NCI-H748 treated with DMSO at 0.1 percent for 48 hours (cell line): ENCODE measurements around the gene LYL1.
"Not testable (repeated sequence)": the region's sequence is repeated elsewhere in the genome, so short reads cannot be mapped to it uniquely, and the experiment has no call there.

Experiments
- DNase-seq: peaks from one replicate; lab custom pipeline; 2025; lab: John Stamatoyannopoulos, UW

The LYL1 gene

DNA sequence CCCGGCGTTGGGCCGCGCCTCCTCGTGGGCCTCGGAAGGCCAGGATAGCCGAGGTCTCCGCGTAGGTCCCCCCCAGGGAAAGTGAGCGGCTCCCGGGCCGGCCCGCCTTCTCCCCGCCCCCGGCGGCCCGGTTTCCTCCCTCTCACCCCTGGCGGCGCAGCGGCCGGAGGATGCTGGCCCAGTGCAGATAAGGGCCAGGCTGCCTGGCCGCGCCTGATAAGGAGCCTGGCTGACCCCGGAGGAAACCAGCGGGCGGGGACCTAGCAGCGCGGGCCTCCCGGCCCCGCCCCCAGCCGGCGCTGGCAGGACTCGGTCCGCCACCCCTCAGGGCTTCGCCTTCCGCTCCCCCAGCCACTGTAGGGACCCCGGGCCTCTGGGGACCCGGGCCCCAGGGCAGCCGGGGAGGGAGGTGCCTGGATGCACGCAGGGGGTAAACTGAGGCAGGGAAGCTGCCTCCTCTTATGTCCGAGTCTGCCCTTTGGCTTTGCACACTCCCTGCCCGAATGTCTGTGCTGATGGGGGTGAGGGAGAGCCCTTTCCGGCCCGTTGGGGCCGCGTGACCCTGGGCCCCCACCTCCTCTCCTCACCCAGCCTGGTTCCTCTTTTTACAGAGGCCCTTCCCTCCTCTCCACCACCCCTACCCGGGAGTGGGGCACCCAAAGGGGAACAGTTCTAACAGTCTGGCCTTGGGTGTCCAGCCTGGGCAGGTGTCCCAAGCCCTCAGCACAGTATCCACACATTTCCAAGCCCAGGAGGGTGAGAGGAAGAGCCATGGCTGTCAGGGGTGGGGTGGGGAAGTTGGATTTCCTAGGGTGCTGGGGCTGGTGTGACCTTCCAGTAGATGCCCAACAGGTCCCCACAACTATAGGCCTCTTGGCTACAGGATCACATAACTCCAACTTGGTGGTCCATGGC is at the start of gene LYL1:
Gene LYL1 (minus strand): TSS at position 193 of the 915 bp plus-strand sequence. CDS start 1,687 bp downstream, outside the sequence.
- no peak for DNase-seq

- DNase-seq = peak; percentile 89
These were observed 49.1 kb upstream of the LYL1 start for GRCh38 chr19:13151605-13152355.

- no peak for DNase-seq
These were observed 48.4 kb upstream of the LYL1 start for GRCh38 chr19:13150931-13151604.

DNA sequence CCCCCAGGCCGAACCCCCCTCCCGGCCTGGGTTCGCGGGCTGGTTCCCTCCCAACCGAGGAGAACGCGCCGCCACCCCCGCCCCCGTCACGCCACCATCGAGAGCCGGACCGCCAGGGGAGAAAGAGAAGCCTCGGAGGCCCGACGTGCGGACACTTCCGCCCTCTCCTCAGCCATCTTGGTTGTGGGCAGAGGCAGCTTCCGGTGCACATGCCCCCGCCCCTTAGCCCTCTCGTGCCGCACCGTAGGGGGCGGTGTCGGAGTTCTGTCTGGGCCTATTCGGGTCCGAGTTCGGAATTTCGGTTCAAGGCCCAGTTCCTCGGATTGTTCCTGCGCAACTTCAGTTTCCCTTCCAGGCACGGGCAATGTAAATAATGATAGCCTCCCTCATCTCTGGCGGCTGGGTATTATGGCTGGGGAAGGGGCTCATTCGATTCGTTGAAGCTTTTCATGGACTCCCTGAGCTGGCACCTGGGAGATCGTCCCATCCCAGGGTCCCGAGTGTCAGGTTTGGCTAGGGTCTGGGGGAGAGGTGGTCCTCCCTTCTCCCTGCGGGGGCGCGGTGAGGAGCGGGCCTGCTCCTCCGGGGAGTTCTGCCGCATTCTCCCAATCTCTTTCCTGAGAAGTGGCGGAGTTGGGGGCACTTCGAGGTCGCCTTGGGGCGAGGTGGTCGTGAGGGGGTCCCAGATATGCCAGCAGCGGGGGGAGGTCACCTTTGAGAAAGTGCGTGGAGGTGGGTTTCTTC is 47.7 kb upstream of the LYL1 start, which contains the start of the genes IER2 and STX10:
Gene IER2 (plus strand): TSS at position 225 of the 744 bp plus-strand sequence. CDS start 2,776 bp downstream, outside the sequence.
Gene STX10 (minus strand): TSS at position 189 of the 744 bp plus-strand sequence. CDS start 202 bp downstream, outside the sequence.
- DNase-seq = peak; percentile 53

- no peak for DNase-seq
These were observed 47.0 kb upstream of the LYL1 start for GRCh38 chr19:13149628-13150186.

GRCh38 chr19:13149173-13149627 is 46.5 kb upstream of the LYL1 start:
- not testable (repeated sequence) for DNase-seq

DNA sequence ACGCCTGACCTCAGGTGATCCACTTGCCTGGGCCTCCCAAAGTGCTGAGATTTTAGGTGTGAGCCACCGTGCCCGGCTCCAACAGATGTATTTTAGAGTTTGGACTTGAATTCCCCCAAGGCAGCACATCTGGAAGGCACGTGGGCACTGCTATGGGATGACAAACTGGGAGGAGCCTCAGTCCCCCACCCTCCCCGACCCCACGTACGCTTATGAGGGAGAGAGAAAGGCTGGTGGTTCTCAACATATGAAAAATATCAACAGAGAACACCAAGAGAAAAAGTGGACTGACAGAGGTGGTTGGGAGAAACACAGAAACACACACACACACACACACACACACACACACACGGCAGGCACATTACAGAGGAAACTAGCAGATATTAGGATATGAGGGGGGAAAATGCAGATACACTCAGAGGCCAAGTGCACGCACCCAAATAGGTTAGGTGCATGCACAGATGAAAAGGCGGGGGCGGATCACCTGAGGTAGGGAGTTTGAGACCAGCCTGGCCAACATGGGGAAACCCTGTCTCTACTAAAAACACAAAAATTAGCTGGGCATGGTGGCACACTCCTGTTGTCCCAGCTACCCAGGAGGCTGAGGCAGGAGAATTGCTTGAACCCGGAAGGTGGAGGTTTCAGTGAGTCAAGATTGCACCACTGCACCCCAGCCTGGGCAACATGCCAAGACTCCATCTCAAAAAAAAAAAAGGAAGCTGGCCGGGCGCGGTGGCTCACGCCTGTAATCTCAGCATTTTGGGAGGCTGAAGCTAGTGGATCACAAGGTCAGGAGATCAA is 44.3 kb upstream of the LYL1 start:
- no peak for DNase-seq

DNA sequence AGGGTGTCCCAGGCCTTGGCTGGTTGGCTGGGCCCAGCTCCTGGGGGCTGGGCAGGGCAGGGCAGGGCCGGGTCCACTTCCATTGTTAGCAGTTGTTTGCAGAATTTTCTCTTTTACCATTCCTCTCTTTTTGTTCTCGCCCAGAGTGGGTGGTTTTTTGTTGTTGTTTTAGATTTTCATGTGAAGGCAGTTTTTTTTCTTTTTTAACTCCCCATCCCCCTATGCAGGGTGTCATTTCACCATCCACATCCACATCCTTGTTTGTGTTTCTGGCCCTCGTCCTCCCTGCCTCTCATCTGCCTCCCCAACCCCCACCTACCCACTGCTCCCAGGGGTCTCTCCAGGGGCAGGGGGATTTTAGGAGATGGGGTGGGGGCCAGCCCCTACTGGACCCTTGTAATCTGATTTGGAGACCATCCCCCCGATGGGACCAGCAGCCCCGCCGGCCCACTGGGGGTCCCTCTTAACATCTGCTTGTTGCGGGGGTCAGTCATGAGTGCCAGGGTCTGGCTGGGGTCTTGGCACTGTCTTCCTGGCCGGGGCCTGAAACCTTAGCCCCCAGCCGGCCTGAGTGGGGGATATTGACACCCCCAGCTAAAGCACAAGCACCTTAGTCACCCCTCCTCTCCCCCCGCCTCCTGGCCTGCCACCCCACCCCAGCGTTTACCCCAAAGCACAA is 37.1 kb upstream of the LYL1 start:
- no peak for DNase-seq

DNA sequence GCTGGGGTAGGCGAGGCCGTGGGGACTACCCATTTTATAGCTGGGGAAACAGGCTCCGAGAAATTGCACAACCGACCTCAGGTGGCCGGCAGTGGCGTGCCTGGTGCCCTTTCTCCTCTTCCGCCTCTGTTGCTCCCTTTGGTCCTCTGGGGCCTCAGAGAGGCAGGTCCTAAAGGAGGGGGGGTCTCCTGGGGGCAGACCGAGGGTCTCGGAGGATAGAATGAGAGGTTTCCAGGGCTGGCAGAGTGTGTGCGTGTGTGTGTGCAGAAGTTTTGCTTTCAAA is 36.2 kb upstream of the LYL1 start:
- DNase-seq = no peak

DNA sequence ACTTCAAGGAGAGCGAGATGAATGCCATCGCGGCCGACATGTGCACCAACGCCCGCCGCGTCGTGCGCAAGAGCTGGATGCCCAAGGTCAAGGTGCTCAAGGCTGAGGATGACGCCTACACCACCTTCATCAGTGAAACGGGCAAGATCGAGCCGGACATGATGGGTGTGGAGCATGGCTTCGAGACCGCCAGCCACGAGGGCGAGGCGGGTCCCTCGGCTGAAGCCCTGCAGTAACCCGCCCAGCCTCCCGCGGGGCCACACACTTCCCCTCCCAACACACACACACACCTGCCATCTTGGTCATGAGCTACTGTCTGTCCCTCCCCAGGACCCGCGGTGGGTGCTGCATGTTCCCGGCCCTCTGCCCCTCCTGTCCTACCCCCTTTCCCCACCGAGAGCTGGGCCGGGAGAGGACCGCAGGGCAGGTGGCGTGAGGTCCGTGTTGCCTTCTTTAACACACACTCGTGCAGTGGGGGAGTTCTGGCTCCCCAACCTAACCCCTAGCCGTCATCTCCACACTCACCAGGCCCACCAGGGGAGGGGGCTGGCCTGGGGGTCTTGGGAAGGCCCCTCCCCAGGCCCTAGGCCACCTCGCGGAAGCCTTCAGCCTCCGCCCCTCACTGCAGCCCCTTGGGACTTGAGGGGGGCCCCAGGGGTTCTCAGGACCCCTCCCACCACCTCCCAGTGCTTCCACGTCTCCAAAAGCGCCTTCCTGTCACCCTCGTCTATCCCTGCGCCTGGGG is 35.7 kb upstream of the LYL1 start:
- no peak for DNase-seq

GRCh38 chr19:13137290-13137794 is 34.7 kb upstream of the LYL1 start:
- no peak for DNase-seq

DNA sequence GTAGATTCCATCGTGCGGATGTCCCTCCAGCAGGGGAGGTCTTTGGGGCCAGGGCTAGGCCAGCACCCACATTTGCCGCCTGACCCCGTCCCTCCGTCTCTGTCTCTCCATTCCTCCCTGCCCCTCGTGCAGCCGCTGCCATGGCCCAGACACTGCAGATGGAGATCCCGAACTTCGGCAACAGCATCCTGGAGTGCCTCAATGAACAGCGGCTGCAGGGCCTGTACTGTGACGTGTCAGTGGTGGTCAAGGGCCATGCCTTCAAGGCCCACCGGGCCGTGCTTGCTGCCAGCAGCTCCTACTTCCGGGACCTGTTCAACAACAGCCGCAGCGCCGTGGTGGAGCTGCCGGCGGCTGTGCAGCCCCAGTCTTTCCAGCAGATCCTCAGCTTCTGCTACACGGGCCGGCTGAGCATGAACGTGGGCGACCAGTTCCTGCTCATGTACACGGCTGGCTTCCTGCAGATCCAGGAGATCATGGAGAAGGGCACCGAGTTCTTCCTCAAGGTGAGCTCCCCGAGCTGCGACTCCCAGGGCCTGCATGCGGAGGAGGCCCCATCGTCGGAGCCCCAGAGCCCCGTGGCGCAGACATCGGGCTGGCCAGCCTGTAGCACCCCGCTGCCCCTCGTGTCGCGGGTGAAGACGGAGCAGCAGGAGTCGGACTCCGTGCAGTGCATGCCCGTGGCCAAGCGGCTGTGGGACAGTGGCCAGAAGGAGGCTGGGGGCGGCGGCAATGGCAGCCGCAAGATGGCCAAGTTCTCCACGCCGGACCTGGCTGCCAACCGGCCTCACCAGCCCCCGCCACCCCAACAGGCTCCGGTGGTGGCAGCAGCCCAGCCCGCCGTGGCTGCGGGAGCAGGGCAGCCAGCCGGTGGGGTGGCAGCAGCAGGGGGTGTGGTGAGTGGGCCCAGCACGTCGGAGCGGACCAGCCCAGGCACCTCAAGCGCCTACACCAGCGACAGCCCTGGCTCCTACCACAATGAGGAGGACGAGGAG is 32.7 kb upstream of the LYL1 start:
- no peak for DNase-seq

DNA sequence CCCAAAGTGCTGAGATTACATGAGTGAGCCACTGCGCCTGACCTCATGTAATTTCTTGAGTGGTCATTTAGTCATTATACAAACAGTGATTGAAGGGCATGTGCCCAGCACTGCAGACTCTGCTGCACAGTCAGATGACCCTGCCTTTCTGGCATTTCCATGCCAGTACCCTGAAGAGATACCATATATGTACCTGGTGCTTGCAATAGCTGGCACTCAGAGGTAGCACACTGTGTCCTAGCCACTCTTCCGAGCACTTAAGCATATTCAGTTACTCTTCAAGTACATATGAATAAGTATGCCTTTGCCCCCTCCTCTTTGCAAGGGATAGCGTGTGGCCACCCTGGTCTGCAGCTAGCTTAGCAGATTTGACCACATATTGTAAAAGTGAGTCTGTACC is 32.0 kb upstream of the LYL1 start:
- DNase-seq = no peak

DNA sequence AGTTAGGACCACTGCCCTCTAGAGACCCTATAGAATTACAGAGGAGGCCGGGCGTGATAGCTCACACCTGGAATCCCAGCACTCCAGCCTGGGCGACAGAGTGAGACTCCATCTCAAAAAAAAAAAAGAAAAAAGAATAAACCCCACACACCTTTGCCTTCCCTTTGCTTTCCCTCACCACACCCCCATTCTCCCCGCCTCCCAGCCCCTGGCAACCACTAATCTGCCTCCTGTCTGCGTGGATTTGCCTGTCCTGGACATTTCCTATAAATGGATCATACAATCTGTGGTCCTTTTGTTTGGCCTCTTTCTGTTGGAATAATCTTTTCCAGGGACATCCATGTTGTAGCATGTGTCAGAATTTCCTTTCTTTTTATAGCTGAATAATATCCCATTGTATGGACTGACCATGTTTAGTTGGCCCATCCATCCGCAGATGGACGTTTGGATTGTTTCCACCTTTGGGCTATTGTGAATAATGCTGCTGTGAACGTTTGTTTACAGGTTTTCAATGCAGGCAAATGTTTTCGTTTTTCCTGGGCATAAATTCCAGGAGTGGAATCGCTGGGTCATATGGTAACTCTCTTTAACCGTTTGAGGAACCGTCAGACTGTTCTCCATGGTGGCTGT is 30.7 kb upstream of the LYL1 start:
- no peak for DNase-seq

DNA sequence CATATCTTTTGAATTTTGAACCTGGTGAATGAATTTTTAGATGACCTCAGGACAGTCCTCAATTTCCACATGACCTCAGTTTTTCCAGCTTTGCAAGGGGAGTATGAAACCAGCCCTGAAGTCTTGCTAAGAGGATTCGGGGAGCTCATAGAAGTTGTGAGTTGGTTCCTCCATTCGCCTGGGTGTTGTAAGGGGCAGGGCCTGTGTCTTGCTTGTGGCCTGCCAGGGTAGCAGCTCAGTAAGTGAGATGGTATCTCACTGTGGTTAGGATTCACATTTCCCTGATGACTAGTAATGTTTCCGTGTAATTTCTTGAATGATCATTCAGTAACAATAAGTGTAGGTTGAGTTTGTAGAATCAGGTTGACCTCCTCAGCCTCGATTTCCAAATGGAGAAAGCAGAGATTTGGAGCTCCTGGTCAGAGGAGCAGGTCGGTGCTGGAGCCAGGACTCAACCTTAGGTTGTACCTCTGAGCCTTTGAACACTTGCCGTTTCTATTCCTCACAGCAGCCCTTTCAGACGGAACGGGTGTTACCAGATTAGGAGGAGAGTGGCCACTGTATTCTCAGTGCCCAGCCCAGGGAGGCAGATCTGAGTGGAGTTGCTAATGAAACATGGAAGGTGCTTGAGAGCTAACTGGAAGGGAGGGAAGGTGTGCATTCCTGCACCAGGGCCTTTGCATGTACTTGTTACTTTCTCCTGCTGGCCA is 30.0 kb upstream of the LYL1 start:
- DNase-seq = no peak

DNA sequence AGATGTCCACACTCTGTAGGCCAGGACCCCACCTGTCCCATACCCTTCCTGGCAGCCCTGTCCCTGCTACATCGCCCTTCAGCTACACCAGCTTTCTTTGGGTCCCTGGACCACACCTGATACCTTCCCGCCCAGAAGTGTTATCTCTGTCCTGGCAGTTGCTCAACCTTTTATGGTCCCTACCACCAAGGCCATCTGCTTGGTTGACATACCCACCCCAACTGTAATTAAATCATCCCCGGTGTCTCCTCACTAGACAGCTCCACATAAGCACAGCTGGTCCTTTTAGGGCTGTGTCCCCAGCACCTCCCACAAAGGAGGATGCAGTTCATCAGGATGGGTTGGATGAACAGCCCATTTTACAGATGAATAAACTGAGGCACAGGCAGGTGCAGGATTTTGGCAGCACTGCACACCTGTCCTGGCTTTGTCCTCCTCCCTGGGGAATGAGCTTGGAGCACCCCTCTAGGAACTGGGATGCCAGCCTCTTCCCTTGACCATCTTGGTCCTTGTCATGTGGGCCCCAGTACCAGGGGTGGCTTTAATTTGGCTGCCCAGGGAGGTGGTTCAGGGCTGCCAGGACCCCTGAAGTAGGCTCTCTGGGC is 28.3 kb upstream of the LYL1 start:
- DNase-seq = no peak
